Endothelial cell of umbilical vein (primary cell): ENCODE data around the gene TCHP.
"Not testable (repeated sequence)": the region's sequence is repeated elsewhere in the genome, so short reads cannot be mapped to it uniquely, and the experiment has no call there.

Experiments
- MAX ChIP-seq: IDR thresholded peaks from 2 replicates; pipeline ENCODE4 v1.6.1; 2011; ENCODE audit not compliant: insufficient read depth, insufficient read length
- POLR2A ChIP-seq: IDR thresholded peaks from 2 replicates; pipeline ENCODE4 v1.6.1; 2012; ENCODE audit warnings: low read depth, mild to moderate bottlenecking, control low read depth, low read length
- POLR2AphosphoS5 ChIP-seq: IDR thresholded peaks from 2 replicates; pipeline ENCODE4 v1.6.1; 2012; ENCODE audit warnings: low read depth, mild to moderate bottlenecking, control low read depth, low read length, moderate library complexity; ENCODE audit not compliant: insufficient read depth
- TF ChIP-seq, protein P1 (sequence below), 2 donors: IDR thresholded peaks; 1 replicate in 1 of 2; 2 replicates in 1 of 2; pipeline ENCODE4 v1.5.1; 2011; ENCODE audit warnings: low read length in 2 of 2, mild to moderate bottlenecking in 2 of 2, moderate library complexity in 2 of 2, control low read depth in 1 of 2, inconsistent platforms in 1 of 2, low read depth in 1 of 2; ENCODE audit not compliant: insufficient read depth in 1 of 2; ENCODE audit errors: extremely low read depth in 1 of 2

GRCh38 chr12:109862491-109862890 lies 37.6 kb upstream of the TCHP start:
- TF ChIP-seq MAX, POLR2A, POLR2AphosphoS5: not testable (repeated sequence)
- TF ChIP-seq, protein P1, sequence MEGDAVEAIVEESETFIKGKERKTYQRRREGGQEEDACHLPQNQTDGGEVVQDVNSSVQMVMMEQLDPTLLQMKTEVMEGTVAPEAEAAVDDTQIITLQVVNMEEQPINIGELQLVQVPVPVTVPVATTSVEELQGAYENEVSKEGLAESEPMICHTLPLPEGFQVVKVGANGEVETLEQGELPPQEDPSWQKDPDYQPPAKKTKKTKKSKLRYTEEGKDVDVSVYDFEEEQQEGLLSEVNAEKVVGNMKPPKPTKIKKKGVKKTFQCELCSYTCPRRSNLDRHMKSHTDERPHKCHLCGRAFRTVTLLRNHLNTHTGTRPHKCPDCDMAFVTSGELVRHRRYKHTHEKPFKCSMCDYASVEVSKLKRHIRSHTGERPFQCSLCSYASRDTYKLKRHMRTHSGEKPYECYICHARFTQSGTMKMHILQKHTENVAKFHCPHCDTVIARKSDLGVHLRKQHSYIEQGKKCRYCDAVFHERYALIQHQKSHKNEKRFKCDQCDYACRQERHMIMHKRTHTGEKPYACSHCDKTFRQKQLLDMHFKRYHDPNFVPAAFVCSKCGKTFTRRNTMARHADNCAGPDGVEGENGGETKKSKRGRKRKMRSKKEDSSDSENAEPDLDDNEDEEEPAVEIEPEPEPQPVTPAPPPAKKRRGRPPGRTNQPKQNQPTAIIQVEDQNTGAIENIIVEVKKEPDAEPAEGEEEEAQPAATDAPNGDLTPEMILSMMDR (IDR thresholded peaks at IDR 0.05; ENCODE audit: extremely low read depth in 1 of 2, insufficient read depth in 1 of 2, low read depth in 1 of 2, low read length in 2 of 2) = not testable (repeated sequence)
